ENCODE measurements around the gene AK6. TPM values are rescaled to one million over a fixed set of nuclear protein-coding genes. Genes with fewer than 3 reads are reported as not detected.
"Not testable (repeated sequence)": the region's sequence is repeated elsewhere in the genome, so short reads cannot be mapped to it uniquely, and the experiment has no call there.

The AK6 gene
- total RNA-seq, 1 donor from 2014 or later, result 41.1 TPM

- H3K4me3 Mint-ChIP-seq, result no peak overlapping the region
- TF ChIP-seq CTCF (conservative IDR thresholded peaks at IDR 0.05), result peak; percentile 81
- H3K4me1 Mint-ChIP-seq, result peaks cover 11% of the 10 kb centered on the region
- H3K9me3 Mint-ChIP-seq, result no peaks in the 10 kb centered on the region
- H3K27me3 Mint-ChIP-seq (ENCODE audit: low read depth), result no peaks in the 10 kb centered on the region
- no peaks in the 10 kb centered on the region for H3K36me3 Mint-ChIP-seq (ENCODE audit: low read depth)
- no peak overlapping the region for H3K27ac Mint-ChIP-seq (ENCODE audit: unreplicated experiment)
- peak; percentile 84 for DNase-seq (ENCODE audit: low read depth, low spot score)
Measured at GRCh38 chr5:69334793-69335268, 34.5 kb downstream of the AK6 start.

- H3K36me3 Mint-ChIP-seq (ENCODE audit: low read depth); H3K27me3 Mint-ChIP-seq (ENCODE audit: low read depth); H3K4me3 Mint-ChIP-seq; H3K27ac Mint-ChIP-seq (ENCODE audit: unreplicated experiment); DNase-seq (ENCODE audit: low read depth, low spot score); H3K9me3 Mint-ChIP-seq: not testable (repeated sequence)
- peaks cover 11% of the 10 kb centered on the region for H3K4me1 Mint-ChIP-seq
Measured at GRCh38 chr5:69333668-69334315, 35.5 kb downstream of the AK6 start.

GRCh38 chr5:69331528-69332445 lies 37.5 kb downstream of the AK6 start:
- H3K27me3 Mint-ChIP-seq (ENCODE audit: low read depth), result no peaks in the 10 kb centered on the region
- H3K27ac Mint-ChIP-seq (ENCODE audit: unreplicated experiment), result no peak overlapping the region
- H3K4me3 Mint-ChIP-seq, result no peak overlapping the region
- H3K9me3 Mint-ChIP-seq, result no peaks in the 10 kb centered on the region
- H3K4me1 Mint-ChIP-seq, result peaks cover 11% of the 10 kb centered on the region
- H3K36me3 Mint-ChIP-seq (ENCODE audit: low read depth), result no peaks in the 10 kb centered on the region
- no peak for DNase-seq (ENCODE audit: low read depth, low spot score)
- TF ChIP-seq CTCF (conservative IDR thresholded peaks at IDR 0.05), result no peak

- no peaks in the 10 kb centered on the region for H3K9me3 Mint-ChIP-seq
- no peak overlapping the region for H3K4me3 Mint-ChIP-seq
- H3K36me3 Mint-ChIP-seq (ENCODE audit: low read depth), result no peaks in the 10 kb centered on the region
- peaks cover 6% of the 10 kb centered on the region for H3K4me1 Mint-ChIP-seq
- H3K27ac Mint-ChIP-seq (ENCODE audit: unreplicated experiment), result no peak overlapping the region
- no peak for DNase-seq (ENCODE audit: low read depth, low spot score)
- TF ChIP-seq CTCF (conservative IDR thresholded peaks at IDR 0.05), result no peak
- no peaks in the 10 kb centered on the region for H3K27me3 Mint-ChIP-seq (ENCODE audit: low read depth)
Measured at GRCh38 chr5:69329905-69330489, 39.3 kb downstream of the AK6 start.

DNA sequence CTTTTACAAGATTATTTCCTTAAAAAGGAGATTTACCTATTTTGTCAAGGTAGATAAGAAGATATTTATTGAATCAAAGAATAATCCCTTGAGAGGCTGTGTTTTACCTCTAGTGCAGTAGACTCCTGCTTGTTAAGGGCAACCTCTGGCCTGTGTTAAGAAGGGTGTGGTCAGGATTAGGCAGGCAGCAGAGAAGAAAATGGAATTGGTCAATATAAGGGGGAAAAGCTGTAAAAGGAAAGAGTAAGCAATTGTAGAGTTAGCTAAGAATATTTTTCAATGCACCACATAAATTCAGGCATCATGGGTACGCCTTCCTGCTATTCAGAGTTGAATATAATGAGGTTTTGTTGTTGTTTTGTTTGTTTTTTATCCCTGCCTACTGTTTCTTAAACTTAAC lies 43.0 kb downstream of the AK6 start:
- no peak for DNase-seq (ENCODE audit: low read depth, low spot score)
- H3K4me3 Mint-ChIP-seq, result no peak overlapping the region
- no peaks in the 10 kb centered on the region for H3K4me1 Mint-ChIP-seq
- H3K36me3 Mint-ChIP-seq (ENCODE audit: low read depth), result no peaks in the 10 kb centered on the region
- no peak overlapping the region for H3K27ac Mint-ChIP-seq (ENCODE audit: unreplicated experiment)
- H3K9me3 Mint-ChIP-seq, result no peaks in the 10 kb centered on the region
- H3K27me3 Mint-ChIP-seq (ENCODE audit: low read depth), result no peaks in the 10 kb centered on the region
- TF ChIP-seq CTCF (conservative IDR thresholded peaks at IDR 0.05), result no peak

Data from neural crest cell (in vitro differentiated cells).